C4-2B (cell line): Measurements from ENCODE around the gene CNTNAP5.
"Not testable (repeated sequence)": the region's sequence is repeated elsewhere in the genome, so short reads cannot be mapped to it uniquely, and the experiment has no call there.

ENCODE experiments used
- H3K27ac ChIP-seq: fragments of 450-650 bp; 2 replicates; pipeline ENCODE4 v1.5.1; 2017
- ZFX ChIP-seq: fragments of 450-650 bp; IDR thresholded peaks from 2 replicates; pipeline ENCODE4 v1.6.1; 2017
- TF ChIP-seq, protein P1 (sequence below): fragments of 450-650 bp; conservative IDR thresholded peaks from 2 replicates; pipeline ENCODE4 v1.5.1; 2017; ENCODE audit warnings: mild to moderate bottlenecking

Gene CNTNAP5

DNA sequence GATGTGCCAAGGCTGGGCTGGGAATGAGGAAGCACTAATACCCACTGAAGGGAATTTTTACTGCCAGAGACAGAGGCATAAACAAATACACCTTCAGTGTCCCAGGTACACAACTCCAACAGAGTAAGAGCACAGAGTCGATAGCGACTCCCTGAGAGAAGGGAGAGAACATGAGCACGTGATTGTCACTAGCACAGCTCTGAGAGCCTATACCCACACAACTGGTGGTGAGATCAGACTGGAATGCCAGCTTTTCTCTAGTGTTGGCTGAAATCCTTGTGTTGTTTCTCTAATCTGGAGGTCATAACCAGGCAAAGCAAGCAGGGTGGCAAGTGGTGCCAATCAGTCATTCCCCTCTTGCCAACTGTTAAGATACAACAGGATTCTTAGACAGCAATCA, 377.2 kb downstream of the CNTNAP5 start:
- TF ChIP-seq, protein P1, sequence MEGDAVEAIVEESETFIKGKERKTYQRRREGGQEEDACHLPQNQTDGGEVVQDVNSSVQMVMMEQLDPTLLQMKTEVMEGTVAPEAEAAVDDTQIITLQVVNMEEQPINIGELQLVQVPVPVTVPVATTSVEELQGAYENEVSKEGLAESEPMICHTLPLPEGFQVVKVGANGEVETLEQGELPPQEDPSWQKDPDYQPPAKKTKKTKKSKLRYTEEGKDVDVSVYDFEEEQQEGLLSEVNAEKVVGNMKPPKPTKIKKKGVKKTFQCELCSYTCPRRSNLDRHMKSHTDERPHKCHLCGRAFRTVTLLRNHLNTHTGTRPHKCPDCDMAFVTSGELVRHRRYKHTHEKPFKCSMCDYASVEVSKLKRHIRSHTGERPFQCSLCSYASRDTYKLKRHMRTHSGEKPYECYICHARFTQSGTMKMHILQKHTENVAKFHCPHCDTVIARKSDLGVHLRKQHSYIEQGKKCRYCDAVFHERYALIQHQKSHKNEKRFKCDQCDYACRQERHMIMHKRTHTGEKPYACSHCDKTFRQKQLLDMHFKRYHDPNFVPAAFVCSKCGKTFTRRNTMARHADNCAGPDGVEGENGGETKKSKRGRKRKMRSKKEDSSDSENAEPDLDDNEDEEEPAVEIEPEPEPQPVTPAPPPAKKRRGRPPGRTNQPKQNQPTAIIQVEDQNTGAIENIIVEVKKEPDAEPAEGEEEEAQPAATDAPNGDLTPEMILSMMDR, result no peak
- no peak for TF ChIP-seq ZFX

DNA sequence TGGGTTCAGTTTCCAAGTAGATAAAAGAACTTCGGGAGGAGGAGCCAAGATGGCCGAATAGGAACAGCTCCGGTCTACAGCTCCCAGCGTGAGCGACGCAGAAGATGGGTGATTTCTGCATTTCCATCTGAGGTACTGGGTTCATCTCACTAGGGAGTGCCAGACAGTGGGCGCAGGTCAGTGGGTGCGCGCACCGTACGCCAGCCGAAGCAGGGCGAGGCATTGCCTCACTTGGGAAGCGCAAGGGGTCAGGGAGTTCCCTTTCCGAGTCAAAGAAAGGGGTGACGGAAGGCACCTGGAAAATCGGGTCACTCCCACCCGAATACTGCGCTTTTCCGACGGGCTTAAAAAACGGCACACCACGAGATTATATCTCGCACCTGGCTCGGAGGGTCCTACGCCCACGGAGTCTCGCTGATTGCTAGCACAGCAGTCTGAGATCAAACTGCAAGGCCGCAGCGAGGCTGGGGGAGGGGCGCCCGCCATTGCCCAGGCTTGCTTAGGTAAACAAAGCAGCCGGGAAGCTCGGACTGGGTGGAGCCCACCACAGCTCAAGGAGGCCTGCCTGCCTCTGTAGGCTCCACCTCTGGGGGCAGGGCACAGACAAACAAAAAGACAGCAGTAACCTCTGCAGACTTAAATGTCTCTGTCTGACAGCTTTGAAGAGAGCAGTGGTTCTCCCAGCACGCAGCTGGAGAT, 382.9 kb downstream of the CNTNAP5 start:
- H3K27ac ChIP-seq, result not testable (repeated sequence)

More for the DNA sequence above, 377.2 kb downstream of the CNTNAP5 start:
- no peak overlapping the region for H3K27ac ChIP-seq

DNA sequence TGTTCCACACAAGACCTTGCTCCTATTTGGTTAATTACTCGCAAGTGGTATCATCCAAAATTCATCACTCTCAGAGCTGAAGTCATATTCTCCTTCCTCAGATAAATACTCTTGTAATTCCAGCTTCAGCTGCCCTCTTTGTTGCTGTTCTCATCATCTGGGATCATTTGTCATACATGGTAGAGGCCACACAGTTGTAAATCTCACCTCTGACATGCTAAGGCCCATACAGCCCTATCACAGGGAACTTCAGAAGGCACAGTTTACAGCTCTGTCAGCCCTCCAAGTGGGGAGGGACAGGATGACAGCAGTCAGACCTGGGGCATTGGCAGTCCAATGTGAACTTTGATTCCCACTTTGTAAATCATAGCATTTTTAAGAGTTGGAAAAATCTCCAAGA, 399.0 kb downstream of the CNTNAP5 start:
- no peak for TF ChIP-seq ZFX
- TF ChIP-seq, protein P1, result no peak
- no peak overlapping the region for H3K27ac ChIP-seq

DNA sequence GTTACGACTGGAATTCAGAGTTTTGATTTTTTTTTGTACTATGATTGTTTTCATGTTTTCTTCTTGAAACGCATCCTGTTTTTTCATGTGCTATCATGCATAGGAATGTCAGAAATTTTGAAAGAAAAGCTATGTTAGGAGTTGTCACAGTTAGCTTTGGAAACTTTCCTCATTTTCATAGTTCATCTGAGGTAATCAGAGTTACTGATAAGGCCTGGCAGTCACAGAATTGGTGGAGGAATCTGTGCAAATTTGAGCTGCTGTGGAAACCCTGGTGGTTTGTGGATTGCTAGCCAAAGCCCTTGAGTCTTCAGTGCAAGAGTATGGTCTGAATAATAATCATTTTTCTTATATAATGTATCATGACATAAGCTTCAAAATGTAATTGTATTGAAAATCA, 401.0 kb downstream of the CNTNAP5 start:
- TF ChIP-seq, protein P1, result no peak
- no peak for TF ChIP-seq ZFX
- H3K27ac ChIP-seq, result no peak overlapping the region

DNA sequence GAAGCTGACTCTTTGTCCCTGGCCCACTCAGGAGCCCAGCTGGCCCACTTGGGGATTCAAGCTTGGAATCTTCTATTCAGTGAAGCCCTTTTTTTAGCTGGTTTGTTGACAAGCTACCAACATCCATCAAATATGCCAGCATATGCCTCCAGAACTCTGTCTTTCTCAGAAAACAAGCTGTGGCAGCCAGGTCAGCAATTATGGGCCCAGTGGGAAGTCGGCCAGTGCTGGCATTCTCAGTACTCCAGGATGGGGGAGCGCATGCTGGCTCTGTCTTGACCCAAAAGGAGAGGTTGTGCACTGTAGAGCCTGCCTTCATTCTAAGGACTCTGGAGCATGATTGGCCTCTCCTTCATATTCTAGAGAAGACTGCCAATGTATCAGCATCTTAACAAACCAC, 401.5 kb downstream of the CNTNAP5 start:
- TF ChIP-seq, protein P1, result no peak
- TF ChIP-seq ZFX, result no peak
- no peak overlapping the region for H3K27ac ChIP-seq

DNA sequence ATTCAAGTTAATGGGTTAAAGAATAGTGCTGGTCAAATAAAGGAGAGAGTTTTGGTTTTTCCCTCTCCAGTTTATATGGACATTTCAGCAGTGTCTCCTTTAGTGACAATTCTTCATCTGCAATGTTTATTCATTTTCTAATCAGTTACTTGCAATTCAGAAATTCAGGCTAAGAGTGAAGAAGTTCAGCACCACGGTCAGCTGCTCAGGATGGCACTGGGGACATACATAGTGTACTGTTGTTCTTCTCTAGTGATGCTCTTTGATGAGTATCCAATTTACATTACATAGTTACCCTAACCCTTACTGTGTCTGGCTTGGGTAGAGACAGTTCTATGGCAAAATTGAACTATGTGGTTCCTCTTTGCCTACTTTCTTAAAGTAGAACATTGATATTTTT, 412.7 kb downstream of the CNTNAP5 start:
- H3K27ac ChIP-seq, result no peak overlapping the region
- TF ChIP-seq, protein P1, result no peak
- TF ChIP-seq ZFX, result no peak

DNA sequence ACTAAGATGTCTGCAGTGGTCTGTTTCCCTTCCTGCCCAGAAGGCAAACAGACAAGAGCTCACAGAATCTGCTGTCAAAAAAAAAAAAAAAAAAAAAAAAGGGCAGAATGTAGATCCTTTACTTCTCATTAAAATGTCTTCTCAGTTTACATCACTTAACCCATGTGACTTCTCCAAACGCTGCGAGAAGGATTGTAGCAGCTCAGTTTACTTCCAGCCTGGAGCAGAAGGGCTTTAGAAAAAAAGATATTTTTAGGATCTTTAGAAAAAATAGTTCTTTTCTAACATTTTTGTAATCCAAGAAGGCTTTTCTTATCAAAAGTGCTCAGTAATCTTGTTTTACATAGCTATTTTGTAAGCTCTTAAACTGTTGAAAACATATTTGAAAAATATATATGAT, 425.4 kb downstream of the CNTNAP5 start:
- TF ChIP-seq, protein P1, result no peak
- no peak for TF ChIP-seq ZFX
- no peak overlapping the region for H3K27ac ChIP-seq

DNA sequence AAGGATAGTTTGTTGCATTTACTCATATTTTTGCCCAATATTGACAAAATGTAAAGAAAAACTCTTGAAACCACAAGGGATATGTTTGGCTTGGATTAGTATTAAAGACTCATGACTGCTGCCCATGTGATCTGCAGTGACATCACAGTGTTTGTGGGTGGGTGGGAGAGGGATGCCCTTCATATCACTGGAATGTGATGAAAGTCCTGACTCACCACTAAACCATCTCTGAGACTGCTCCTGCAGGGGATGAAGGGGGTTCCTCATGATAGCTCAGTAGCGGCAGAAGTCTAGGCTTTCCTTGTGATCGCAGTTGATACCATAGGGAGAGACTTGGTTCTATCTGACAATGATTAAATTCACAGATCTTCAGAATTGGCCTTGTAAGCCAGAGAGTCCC, 451.2 kb downstream of the CNTNAP5 start:
- TF ChIP-seq, protein P1, result no peak
- TF ChIP-seq ZFX, result no peak
- H3K27ac ChIP-seq, result no peak overlapping the region
